ENCODE results near the gene GPC6.

Gene GPC6

DNA sequence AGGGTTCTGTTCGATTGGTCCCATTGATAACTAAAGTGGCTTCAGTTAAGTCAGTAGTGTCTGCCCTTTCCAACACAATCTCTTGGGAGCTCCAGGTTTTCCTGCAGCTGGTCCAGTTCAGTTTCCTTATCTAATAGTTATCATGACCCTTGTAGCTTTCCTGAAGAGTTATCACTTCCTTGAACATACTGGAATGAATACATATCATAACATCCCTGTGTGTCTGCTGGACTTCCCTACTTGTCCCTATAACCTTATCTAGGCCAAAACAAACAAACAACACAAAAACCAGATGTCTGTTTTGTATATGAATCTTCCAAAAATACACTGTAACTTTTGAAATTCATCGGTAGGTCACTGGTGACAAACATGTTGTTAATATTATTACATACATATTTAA, 1085.3 kb downstream of the GPC6 start:
- H3K27me3 ChIP-seq (ENCODE audit: control insufficient read depth, insufficient read depth, low read length): no peaks in the 10 kb centered on the region
- no CpG with 5 or more reads among the region's 2 CpGs for WGBS (ENCODE audit: insufficient coverage, insufficient read length)
- H3K9me3 ChIP-seq (ENCODE audit: control insufficient read depth, insufficient read depth, low read length): no peaks in the 10 kb centered on the region

GRCh38 chr13:94312511-94313216, 1086.1 kb downstream of the GPC6 start:
- Histone ChIP-seq H3K9me3 (ENCODE audit: control insufficient read depth, insufficient read depth, low read length) (no peaks in the 10 kb centered on the region), H3K27me3 (ENCODE audit: control insufficient read depth, insufficient read depth, low read length) (no peaks in the 10 kb centered on the region), H3K4me1 (ENCODE audit: control insufficient read depth, insufficient read depth, low read length) (peaks cover 4% of the 10 kb centered on the region), H3K4me3 (ENCODE audit: low read length) (no peak overlapping the region), H3K27ac (ENCODE audit: low read length) (no peak overlapping the region), H3K36me3 (ENCODE audit: control insufficient read depth, insufficient read depth, low read length) (no peaks in the 10 kb centered on the region)
- no peak for DNase-seq (ENCODE audit: low read depth, low spot score)
- WGBS (ENCODE audit: insufficient coverage, insufficient read length): no CpG with 5 or more reads among the region's 15 CpGs

More for the DNA sequence above, 1085.3 kb downstream of the GPC6 start:
- no peak for DNase-seq (ENCODE audit: low read depth, low spot score)
- no peaks in the 10 kb centered on the region for H3K36me3 ChIP-seq (ENCODE audit: control insufficient read depth, insufficient read depth, low read length)
- peaks cover 4% of the 10 kb centered on the region for H3K4me1 ChIP-seq (ENCODE audit: control insufficient read depth, insufficient read depth, low read length)
- H3K27ac ChIP-seq (ENCODE audit: low read length): no peak overlapping the region
- no peak overlapping the region for H3K4me3 ChIP-seq (ENCODE audit: low read length)

DNA sequence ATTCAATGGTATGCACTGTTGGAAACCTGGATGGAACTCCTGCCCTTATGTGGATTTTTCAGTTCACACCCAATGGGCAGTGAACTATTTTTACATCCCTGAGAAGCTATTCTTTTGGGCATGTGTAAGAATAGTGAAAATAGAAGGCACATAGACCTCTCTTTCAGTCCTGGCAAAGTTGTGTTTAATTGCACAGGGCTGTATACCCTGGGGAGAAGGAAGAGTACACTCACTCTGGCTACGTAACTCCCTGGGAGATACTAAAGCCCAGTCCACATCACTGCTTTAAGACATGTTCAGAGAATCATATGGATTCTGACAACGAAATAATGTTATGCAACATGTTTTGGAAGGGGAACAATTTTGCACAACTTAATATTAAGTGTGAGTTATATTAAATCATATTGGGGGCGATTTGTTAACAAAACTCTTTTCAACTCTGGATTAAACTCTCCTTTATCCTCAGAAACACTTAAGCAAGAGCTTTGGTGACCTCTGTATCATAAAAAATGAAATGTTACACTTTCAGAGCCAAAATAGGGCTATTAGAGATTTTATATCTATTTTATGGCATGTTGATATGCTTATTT, 1086.8 kb downstream of the GPC6 start:
- Histone ChIP-seq H3K9me3 (ENCODE audit: control insufficient read depth, insufficient read depth, low read length) (no peaks in the 10 kb centered on the region), H3K36me3 (ENCODE audit: control insufficient read depth, insufficient read depth, low read length) (no peaks in the 10 kb centered on the region), H3K27ac (ENCODE audit: low read length) (no peak overlapping the region), H3K4me3 (ENCODE audit: low read length) (no peak overlapping the region), H3K27me3 (ENCODE audit: control insufficient read depth, insufficient read depth, low read length) (no peaks in the 10 kb centered on the region), H3K4me1 (ENCODE audit: control insufficient read depth, insufficient read depth, low read length) (peaks cover 4% of the 10 kb centered on the region)
- no peak for DNase-seq (ENCODE audit: low read depth, low spot score)
- no CpG with 5 or more reads among the region's 3 CpGs for WGBS (ENCODE audit: insufficient coverage, insufficient read length)

DNA sequence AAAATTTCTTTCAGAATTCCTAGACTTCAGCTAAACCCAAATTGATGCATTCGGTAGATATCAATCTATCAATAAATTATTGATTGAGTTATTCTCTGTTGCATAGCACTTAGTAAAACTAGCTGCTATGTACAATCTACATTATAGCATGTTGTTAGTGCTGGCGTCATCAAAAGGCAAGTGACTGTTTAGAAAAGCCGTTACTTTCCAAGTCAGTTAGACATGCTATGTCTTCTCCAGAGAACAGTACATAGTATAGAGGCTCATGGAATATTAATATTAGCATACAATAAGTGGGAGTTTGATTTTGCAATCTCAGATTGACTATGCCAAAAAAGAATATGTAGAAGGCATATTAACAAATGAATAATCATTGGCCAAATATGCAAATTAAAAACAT, 1087.3 kb downstream of the GPC6 start:
- Histone ChIP-seq H3K27me3 (ENCODE audit: control insufficient read depth, insufficient read depth, low read length) (no peaks in the 10 kb centered on the region), H3K4me3 (ENCODE audit: low read length) (no peak overlapping the region), H3K4me1 (ENCODE audit: control insufficient read depth, insufficient read depth, low read length) (peaks cover 4% of the 10 kb centered on the region), H3K27ac (ENCODE audit: low read length) (no peak overlapping the region), H3K36me3 (ENCODE audit: control insufficient read depth, insufficient read depth, low read length) (no peaks in the 10 kb centered on the region), H3K9me3 (ENCODE audit: control insufficient read depth, insufficient read depth, low read length) (no peaks in the 10 kb centered on the region)
- DNase-seq (ENCODE audit: low read depth, low spot score): no peak
- no CpG with 5 or more reads among the region's 3 CpGs for WGBS (ENCODE audit: insufficient coverage, insufficient read length)

DNA sequence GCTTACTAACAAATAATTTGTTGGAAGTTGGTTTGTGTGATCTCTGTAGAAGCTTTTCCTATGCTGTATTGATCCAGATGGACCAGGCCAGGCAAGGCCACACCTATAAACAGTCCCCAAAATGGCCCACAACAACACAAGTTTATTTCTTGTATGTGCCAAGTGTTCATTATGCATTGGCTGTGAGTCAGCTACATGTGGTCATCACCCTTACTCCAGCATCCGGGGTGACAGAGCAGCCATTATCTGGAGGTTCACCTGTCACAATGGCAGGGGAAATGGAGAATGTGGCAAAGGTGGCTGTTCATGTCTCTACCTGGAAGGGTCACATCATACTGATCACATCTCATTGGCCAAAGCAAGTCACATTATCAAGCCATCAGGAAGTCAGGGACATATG, 1088.6 kb downstream of the GPC6 start:
- no CpG with 5 or more reads among the region's 1 CpG for WGBS (ENCODE audit: insufficient coverage, insufficient read length)
- H3K4me3 ChIP-seq (ENCODE audit: low read length): no peak overlapping the region
- peaks cover 4% of the 10 kb centered on the region for H3K4me1 ChIP-seq (ENCODE audit: control insufficient read depth, insufficient read depth, low read length)
- no peaks in the 10 kb centered on the region for H3K27me3 ChIP-seq (ENCODE audit: control insufficient read depth, insufficient read depth, low read length)
- no peak overlapping the region for H3K27ac ChIP-seq (ENCODE audit: low read length)
- DNase-seq (ENCODE audit: low read depth, low spot score): no peak
- no peaks in the 10 kb centered on the region for H3K9me3 ChIP-seq (ENCODE audit: control insufficient read depth, insufficient read depth, low read length)
- no peaks in the 10 kb centered on the region for H3K36me3 ChIP-seq (ENCODE audit: control insufficient read depth, insufficient read depth, low read length)

DNA sequence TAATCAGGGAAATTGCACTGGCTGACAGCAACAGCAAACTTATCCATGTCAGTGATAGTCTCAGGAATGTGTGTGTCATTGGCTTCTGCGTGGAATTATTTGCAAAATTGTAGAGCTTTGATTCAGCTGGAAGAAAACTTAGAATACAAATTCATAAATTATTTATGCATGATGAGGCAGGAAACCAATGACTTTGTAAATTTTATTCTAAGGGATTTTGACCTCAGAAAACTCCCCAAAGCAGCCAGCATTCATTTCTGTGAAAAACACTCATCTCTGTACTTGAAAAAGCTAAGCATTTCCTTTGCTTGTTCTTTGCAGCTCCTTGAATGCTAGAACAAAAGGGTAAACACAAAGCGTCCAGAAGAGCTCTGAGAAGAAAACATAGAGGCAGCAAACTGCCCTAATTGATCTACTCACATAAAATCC, 1090.5 kb downstream of the GPC6 start:
- Histone ChIP-seq H3K4me3 (ENCODE audit: low read length) (no peak overlapping the region), H3K27me3 (ENCODE audit: control insufficient read depth, insufficient read depth, low read length) (no peaks in the 10 kb centered on the region), H3K4me1 (ENCODE audit: control insufficient read depth, insufficient read depth, low read length) (peaks cover 2% of the 10 kb centered on the region), H3K9me3 (ENCODE audit: control insufficient read depth, insufficient read depth, low read length) (no peaks in the 10 kb centered on the region), H3K36me3 (ENCODE audit: control insufficient read depth, insufficient read depth, low read length) (no peaks in the 10 kb centered on the region), H3K27ac (ENCODE audit: low read length) (no peak overlapping the region)
- no peak for DNase-seq (ENCODE audit: low read depth, low spot score)
- no CpG with 5 or more reads among the region's 2 CpGs for WGBS (ENCODE audit: insufficient coverage, insufficient read length)

GRCh38 chr13:94318418-94318817, 1091.8 kb downstream of the GPC6 start:
- H3K36me3 ChIP-seq (ENCODE audit: control insufficient read depth, insufficient read depth, low read length): no peaks in the 10 kb centered on the region
- H3K4me3 ChIP-seq (ENCODE audit: low read length): no peak overlapping the region
- H3K4me1 ChIP-seq (ENCODE audit: control insufficient read depth, insufficient read depth, low read length): no peaks in the 10 kb centered on the region
- no peak for DNase-seq (ENCODE audit: low read depth, low spot score)
- H3K27ac ChIP-seq (ENCODE audit: low read length): no peak overlapping the region
- no peaks in the 10 kb centered on the region for H3K9me3 ChIP-seq (ENCODE audit: control insufficient read depth, insufficient read depth, low read length)
- H3K27me3 ChIP-seq (ENCODE audit: control insufficient read depth, insufficient read depth, low read length): no peaks in the 10 kb centered on the region
- WGBS (ENCODE audit: insufficient coverage, insufficient read length): no CpG with 5 or more reads among the region's 3 CpGs

DNA sequence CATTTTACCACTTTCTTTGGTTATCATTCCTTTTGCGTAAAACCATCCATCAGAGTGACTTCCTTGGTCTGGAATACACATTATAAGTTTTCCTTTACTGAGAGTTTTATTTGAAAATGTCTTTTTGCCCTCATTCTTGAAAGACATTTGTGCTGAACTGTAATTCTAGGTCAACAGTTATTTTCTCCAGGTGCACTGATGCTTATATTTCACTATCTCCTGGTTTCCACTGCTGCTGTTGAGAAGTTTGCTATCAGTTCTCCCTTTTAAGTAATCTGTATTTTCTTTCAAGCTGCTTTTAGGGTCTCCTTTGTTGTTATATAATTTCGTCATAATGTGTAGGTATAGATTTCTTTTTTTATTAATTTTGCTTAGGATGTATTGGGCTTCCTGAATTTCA, 1092.9 kb downstream of the GPC6 start:
- Histone ChIP-seq H3K4me3 (ENCODE audit: low read length) (no peak overlapping the region), H3K36me3 (ENCODE audit: control insufficient read depth, insufficient read depth, low read length) (no peaks in the 10 kb centered on the region), H3K27me3 (ENCODE audit: control insufficient read depth, insufficient read depth, low read length) (no peaks in the 10 kb centered on the region), H3K27ac (ENCODE audit: low read length) (no peak overlapping the region), H3K4me1 (ENCODE audit: control insufficient read depth, insufficient read depth, low read length) (no peaks in the 10 kb centered on the region), H3K9me3 (ENCODE audit: control insufficient read depth, insufficient read depth, low read length) (no peaks in the 10 kb centered on the region)
- WGBS (ENCODE audit: insufficient coverage, insufficient read length): no CpG with 5 or more reads among the region's 2 CpGs
- no peak for DNase-seq (ENCODE audit: low read depth, low spot score)

DNA sequence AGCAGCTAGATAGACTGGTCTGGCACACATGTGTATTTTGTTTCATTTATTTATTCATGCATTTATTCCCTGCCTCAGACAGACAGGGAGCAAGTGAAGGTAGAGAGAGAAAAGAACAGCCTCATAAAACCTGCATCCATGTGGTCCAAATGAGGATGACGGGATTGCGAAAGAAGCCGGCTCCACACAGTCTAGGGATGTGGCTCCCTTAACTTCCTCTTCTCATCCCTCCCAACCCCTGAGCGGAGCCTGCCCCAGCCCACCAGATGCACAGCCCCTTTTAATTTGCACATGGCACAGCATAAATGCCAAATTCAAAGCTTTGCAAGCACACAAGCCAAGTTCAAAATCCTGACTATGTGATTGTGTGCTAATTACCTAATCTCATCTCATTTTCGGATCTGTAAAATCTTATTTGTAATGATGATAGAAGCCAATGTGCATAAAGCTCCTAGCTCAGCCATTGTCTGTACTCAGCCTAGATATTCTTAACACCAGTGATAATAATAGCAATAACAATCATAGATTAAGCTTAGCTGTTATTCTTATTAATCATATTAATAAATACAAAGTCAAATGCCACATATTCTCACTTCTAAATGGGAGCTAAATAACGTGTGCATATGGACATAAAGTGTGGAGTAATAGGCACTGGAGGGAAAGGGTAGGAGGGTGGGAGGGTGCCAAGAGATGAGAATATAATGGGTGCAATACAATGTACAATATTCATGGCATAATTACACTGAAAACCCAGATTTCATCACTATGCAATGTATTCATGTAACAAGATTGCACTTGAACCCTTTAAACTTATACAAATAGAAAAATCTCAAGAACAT, 1096.5 kb downstream of the GPC6 start:
- H3K9me3 ChIP-seq (ENCODE audit: control insufficient read depth, insufficient read depth, low read length): no peaks in the 10 kb centered on the region
- no peaks in the 10 kb centered on the region for H3K27me3 ChIP-seq (ENCODE audit: control insufficient read depth, insufficient read depth, low read length)
- no peak overlapping the region for H3K4me3 ChIP-seq (ENCODE audit: low read length)
- H3K27ac ChIP-seq (ENCODE audit: low read length): no peak overlapping the region
- H3K4me1 ChIP-seq (ENCODE audit: control insufficient read depth, insufficient read depth, low read length): no peaks in the 10 kb centered on the region
- no peak for DNase-seq (ENCODE audit: low read depth, low spot score)
- WGBS (ENCODE audit: insufficient coverage, insufficient read length): no CpG with 5 or more reads among the region's 6 CpGs
- no peaks in the 10 kb centered on the region for H3K36me3 ChIP-seq (ENCODE audit: control insufficient read depth, insufficient read depth, low read length)

GRCh38 chr13:94323764-94324758, 1097.5 kb downstream of the GPC6 start:
- Histone ChIP-seq H3K4me3 (ENCODE audit: low read length) (no peak overlapping the region), H3K9me3 (ENCODE audit: control insufficient read depth, insufficient read depth, low read length) (no peaks in the 10 kb centered on the region), H3K36me3 (ENCODE audit: control insufficient read depth, insufficient read depth, low read length) (no peaks in the 10 kb centered on the region), H3K27me3 (ENCODE audit: control insufficient read depth, insufficient read depth, low read length) (no peaks in the 10 kb centered on the region), H3K27ac (ENCODE audit: low read length) (no peak overlapping the region), H3K4me1 (ENCODE audit: control insufficient read depth, insufficient read depth, low read length) (no peaks in the 10 kb centered on the region)
- no peak for DNase-seq (ENCODE audit: low read depth, low spot score)
- WGBS (ENCODE audit: insufficient coverage, insufficient read length): no CpG with 5 or more reads among the region's 10 CpGs

Measured in iPS DF 6.9 (cell line).